Vagina (tissue), 2 donors: ENCODE results near the gene STAT4. TPM values are rescaled to one million over a fixed set of nuclear protein-coding genes. Genes with fewer than 3 reads are reported as not detected.

Experiments used
- DNase-seq, 2 donors: peaks; one replicate each; pipeline ENCODE4 v3.0.0-alpha.2; 2017; ENCODE audit errors: extremely low spot score in 2 of 2
- H3K27ac ChIP-seq: fragments of 200-600 bp; sonication (generic); one replicate; pipeline ENCODE4 v1.5.1; 2019
- H3K27me3 ChIP-seq: fragments of 200-600 bp; sonication (generic); one replicate; pipeline ENCODE4 v1.5.1; 2019
- H3K36me3 ChIP-seq, 2 donors: fragments of 200-600 bp; sonication (generic); one replicate each; pipeline ENCODE4 v1.5.1; 2017 to 2019
- H3K4me1 ChIP-seq: fragments of 200-600 bp; sonication (generic); one replicate; pipeline ENCODE4 v1.5.1; 2019
- H3K4me3 ChIP-seq, 2 donors: fragments of 200-600 bp; sonication (generic); 1 replicate in 1 of 2; 2 replicates in 1 of 2; pipeline ENCODE4 v1.5.1; 2016 to 2019
- H3K9me3 ChIP-seq: fragments of 200-600 bp; sonication (generic); one replicate; pipeline ENCODE4 v1.5.1; 2019
- POLR2A ChIP-seq, 2 donors: fragments of 450-650 bp; IDR thresholded peaks; one replicate each; pipeline ENCODE4 v1.6.1; 2017; ENCODE audit warnings: antibody characterized with exemption in 2 of 2, mild to moderate bottlenecking in 2 of 2, moderate library complexity in 2 of 2
- POLR2AphosphoS5 ChIP-seq, 2 donors: sonication (generic); formaldehyde crosslinking; IDR thresholded peaks; one replicate each; pipeline ENCODE4 v1.9.0; 2017; ENCODE audit warnings: antibody characterized with exemption in 2 of 2, mild to moderate bottlenecking in 2 of 2, low read depth in 1 of 2; ENCODE audit not compliant: insufficient read depth in 1 of 2
- intact Hi-C: fragments of 100-400 bp; cut with DNase I; formaldehyde crosslinking; loops from one replicate; pipeline ENCODE4 v1.15.1; 2023
- total RNA-seq: library from RNA; depleted of rRNA; stranded (reverse); fragments of >200 nt; gene quantifications from one replicate; pipeline ENCODE4 v1.2.3, GENCODE V29; 2016
- TF ChIP-seq, protein P1 (sequence below), 3 experiments: fragments of 450-650 bp in 2 of 3; fragments of 200-600 bp in 1 of 3; sonication (generic) in 1 of 3; IDR thresholded peaks; one replicate each; pipeline ENCODE4 v1.5.1; 2017 to 2019; ENCODE audit warnings: antibody characterized with exemption in 3 of 3, mild to moderate bottlenecking in 2 of 3, moderate library complexity in 2 of 3

STAT4 gene
- total RNA-seq, 1 donor from 2014 or later: 9.1 TPM

DNA sequence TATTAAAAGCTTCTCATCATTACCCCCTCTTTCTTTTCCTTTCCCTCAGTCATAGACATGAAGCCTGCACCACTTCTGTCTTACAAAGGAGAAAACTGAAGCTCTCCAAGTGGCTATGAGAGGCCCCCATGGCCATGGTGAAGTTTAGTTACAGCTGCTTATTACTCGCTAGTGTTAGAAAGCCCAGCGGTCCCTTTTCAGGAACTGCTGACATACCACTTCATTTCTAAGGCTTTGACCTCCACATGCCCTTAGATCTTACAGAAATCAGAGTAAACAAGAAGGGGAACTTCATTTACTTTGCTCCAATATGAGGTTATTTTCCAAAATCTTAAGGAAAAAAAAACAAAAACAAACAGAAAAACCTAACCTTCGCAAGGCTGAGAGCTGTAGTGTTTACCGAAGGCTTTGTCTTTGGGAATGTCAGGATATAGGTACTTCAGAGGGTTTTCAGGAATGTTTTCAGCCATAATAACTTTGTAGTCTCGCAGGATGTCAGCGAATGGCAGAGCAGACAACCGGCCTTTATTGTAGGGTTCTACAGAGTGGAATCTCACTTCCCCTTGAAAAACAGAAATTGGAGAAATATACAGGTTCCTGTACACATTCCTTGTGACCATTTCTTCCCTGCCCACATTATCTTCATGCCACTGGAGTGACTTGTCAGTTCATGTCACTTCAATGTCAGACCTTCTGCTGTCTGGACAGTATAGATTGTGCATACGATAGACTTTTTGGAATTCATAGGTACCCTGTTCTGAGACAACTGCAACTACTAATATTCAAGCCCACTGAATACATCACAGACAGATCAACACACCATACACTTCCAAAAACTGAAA, 118.0 kb downstream of the STAT4 start:
- intact Hi-C loops: loop anchor here (10.0 kb wide), 1 partner anchor 178 kb away; no protein-coding TSS in a partner anchor
- H3K9me3 ChIP-seq: no peaks in the 10 kb centered on the region
- H3K36me3 ChIP-seq: no peaks in the 10 kb centered on the region
- no peak overlapping the region for H3K4me3 ChIP-seq
- DNase-seq: no peak
- H3K27me3 ChIP-seq: no peaks in the 10 kb centered on the region
- no peak overlapping the region for H3K27ac ChIP-seq
- TF ChIP-seq POLR2A (IDR thresholded peaks at IDR 0.05) (no peak), POLR2AphosphoS5 (IDR thresholded peaks at IDR 0.05; ENCODE audit: insufficient read depth in 1 of 2, low read depth in 1 of 2) (no peak)
- TF ChIP-seq, protein P1, sequence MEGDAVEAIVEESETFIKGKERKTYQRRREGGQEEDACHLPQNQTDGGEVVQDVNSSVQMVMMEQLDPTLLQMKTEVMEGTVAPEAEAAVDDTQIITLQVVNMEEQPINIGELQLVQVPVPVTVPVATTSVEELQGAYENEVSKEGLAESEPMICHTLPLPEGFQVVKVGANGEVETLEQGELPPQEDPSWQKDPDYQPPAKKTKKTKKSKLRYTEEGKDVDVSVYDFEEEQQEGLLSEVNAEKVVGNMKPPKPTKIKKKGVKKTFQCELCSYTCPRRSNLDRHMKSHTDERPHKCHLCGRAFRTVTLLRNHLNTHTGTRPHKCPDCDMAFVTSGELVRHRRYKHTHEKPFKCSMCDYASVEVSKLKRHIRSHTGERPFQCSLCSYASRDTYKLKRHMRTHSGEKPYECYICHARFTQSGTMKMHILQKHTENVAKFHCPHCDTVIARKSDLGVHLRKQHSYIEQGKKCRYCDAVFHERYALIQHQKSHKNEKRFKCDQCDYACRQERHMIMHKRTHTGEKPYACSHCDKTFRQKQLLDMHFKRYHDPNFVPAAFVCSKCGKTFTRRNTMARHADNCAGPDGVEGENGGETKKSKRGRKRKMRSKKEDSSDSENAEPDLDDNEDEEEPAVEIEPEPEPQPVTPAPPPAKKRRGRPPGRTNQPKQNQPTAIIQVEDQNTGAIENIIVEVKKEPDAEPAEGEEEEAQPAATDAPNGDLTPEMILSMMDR (IDR thresholded peaks at IDR 0.05): no peak
- H3K4me1 ChIP-seq: peaks cover 2% of the 10 kb centered on the region

DNA sequence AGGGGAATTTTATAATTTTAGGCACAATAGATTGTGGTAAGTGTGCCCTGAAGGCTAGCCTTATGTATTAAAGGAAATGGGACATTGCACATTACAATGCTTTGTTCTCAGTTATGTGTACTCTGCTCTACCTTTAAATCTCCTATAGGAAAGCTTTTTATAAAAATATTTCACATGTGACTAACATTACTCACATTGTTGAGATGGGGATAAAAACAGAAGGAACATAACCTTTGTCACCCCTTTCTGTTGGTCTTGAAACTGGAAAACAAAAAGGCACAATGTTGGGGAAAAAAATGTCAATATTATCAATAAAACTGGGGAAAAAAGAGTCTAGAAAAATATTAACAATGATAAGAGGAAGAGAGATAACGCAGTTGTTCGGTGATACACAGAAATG, 119.5 kb downstream of the STAT4 start:
- TF ChIP-seq, protein P1 (IDR thresholded peaks at IDR 0.05): no peak
- TF ChIP-seq POLR2A (IDR thresholded peaks at IDR 0.05): no peak
- TF ChIP-seq POLR2AphosphoS5 (IDR thresholded peaks at IDR 0.05; ENCODE audit: insufficient read depth in 1 of 2, low read depth in 1 of 2): no peak
- no peaks in the 10 kb centered on the region for H3K36me3 ChIP-seq
- H3K4me3 ChIP-seq: no peak overlapping the region
- H3K9me3 ChIP-seq: no peaks in the 10 kb centered on the region
- H3K27ac ChIP-seq: no peak overlapping the region
- H3K27me3 ChIP-seq: no peaks in the 10 kb centered on the region
- no peak for DNase-seq
- no peaks in the 10 kb centered on the region for H3K4me1 ChIP-seq
- intact Hi-C loops: loop anchor here (10.0 kb wide), 1 partner anchor 176 kb away; no protein-coding TSS in a partner anchor

- H3K4me3 ChIP-seq: no peak overlapping the region
- H3K27ac ChIP-seq: no peak overlapping the region
- no peak for DNase-seq
- intact Hi-C loops: loop anchor here (10.0 kb wide), 1 partner anchor 176 kb away; no protein-coding TSS in a partner anchor
- no peaks in the 10 kb centered on the region for H3K9me3 ChIP-seq
- no peaks in the 10 kb centered on the region for H3K36me3 ChIP-seq
- no peaks in the 10 kb centered on the region for H3K27me3 ChIP-seq
- TF ChIP-seq POLR2AphosphoS5 (IDR thresholded peaks at IDR 0.05; ENCODE audit: insufficient read depth in 1 of 2, low read depth in 1 of 2): no peak
- TF ChIP-seq, protein P1 (IDR thresholded peaks at IDR 0.05): peak; percentile 9 to 65 (median 29)
- TF ChIP-seq POLR2A (IDR thresholded peaks at IDR 0.05): no peak
- H3K4me1 ChIP-seq: no peaks in the 10 kb centered on the region
These were observed 120.2 kb downstream of the STAT4 start for GRCh38 chr2:191030521-191031154.

- Histone ChIP-seq H3K27me3 (no peaks in the 10 kb centered on the region), H3K36me3 (no peaks in the 10 kb centered on the region), H3K4me1 (no peaks in the 10 kb centered on the region), H3K27ac (no peak overlapping the region), H3K4me3 (no peak overlapping the region), H3K9me3 (no peaks in the 10 kb centered on the region)
- intact Hi-C loops: no loop called here
- DNase-seq: no peak
- TF ChIP-seq POLR2AphosphoS5 (IDR thresholded peaks at IDR 0.05; ENCODE audit: insufficient read depth in 1 of 2, low read depth in 1 of 2) (no peak), POLR2A (IDR thresholded peaks at IDR 0.05) (no peak)
- TF ChIP-seq, protein P1 (IDR thresholded peaks at IDR 0.05): no peak
These were observed 121.4 kb downstream of the STAT4 start for GRCh38 chr2:191029280-191029950.
